ENCODE data around the gene FGD3.
"Not testable (repeated sequence)": the region's sequence is repeated elsewhere in the genome, so short reads cannot be mapped to it uniquely, and the experiment has no call there.

The FGD3 gene

DNA sequence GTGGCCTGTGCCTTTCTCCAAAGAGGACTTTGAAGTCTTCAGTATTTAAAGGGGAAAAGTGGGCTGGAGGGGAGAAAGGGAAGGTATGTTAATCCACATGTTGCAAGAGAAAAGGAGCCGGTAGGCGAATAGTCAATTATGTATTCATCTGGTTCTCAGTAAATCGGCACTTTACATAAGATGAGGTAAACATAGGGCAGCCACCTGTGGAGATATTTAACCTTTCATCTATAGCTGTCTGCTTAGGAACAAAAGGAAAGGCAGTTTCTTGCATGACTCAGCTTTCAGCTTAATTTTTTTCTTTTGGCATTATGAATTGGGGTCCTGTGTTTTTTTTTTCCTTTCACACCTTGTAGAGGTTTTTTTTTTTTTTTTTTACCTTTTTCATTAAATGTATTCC, 42.2 kb downstream of the FGD3 start:
- H3K27me3 ChIP-seq (ENCODE audit: insufficient read depth, low read length), result no peaks in the 10 kb centered on the region
- no peak overlapping the region for H2AFZ ChIP-seq (ENCODE audit: low read depth, low read length)
- H3K36me3 ChIP-seq (ENCODE audit: insufficient read depth, low read length), result no peaks in the 10 kb centered on the region
- H3K4me1 ChIP-seq (ENCODE audit: insufficient read depth, low read length), result peaks cover 3% of the 10 kb centered on the region
- peaks cover 5% of the 10 kb centered on the region for H3K9me3 ChIP-seq (ENCODE audit: low read length)
- no peak overlapping the region for H3K4me3 ChIP-seq (ENCODE audit: low read length)

DNA sequence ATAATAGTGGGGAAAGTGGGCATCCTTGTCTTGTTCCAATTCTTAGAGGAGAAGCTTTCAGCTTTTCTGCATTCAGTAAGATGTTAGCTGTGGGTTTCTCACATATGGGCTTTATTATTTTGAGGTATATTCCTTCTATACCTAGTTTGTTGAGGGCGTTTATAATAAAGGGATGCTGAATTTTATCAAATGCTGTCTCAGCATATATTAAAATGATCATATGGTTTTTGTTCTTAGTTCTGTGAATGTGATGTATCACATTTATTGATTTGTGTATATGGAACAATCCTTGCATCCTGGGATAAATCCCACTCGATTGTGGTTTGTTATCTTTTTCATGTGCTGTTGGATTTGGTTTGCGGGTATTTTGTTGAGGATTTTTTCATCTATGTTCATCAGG, 43.1 kb downstream of the FGD3 start:
- peaks cover 3% of the 10 kb centered on the region for H3K4me1 ChIP-seq (ENCODE audit: insufficient read depth, low read length)
- no peak overlapping the region for H3K4me3 ChIP-seq (ENCODE audit: low read length)
- H3K27me3 ChIP-seq (ENCODE audit: insufficient read depth, low read length), result no peaks in the 10 kb centered on the region
- no peak overlapping the region for H2AFZ ChIP-seq (ENCODE audit: low read depth, low read length)
- no peaks in the 10 kb centered on the region for H3K9me3 ChIP-seq (ENCODE audit: low read length)
- no peaks in the 10 kb centered on the region for H3K36me3 ChIP-seq (ENCODE audit: insufficient read depth, low read length)

DNA sequence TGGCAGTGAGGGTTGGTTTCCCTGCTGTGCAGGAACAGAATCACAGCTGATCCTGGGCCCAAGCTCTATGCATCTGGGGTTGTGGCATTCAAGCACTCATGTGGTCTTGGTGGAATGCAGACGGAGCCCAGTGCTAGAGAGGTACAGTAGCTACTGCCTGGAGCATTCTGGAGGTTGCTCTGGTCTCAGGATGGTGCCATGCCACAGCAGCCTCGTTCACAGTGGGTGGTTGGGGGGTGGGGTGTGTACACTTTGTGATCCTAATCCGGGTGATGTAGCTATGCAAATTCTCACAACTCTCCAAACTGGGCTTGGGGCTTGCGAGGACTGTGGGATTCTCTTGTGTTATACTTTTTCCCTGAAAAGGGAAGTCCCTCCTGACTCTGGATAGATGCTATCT, 45.2 kb downstream of the FGD3 start:
- Histone ChIP-seq H3K4me3 (ENCODE audit: low read length) (no peak overlapping the region), H3K4me1 (ENCODE audit: insufficient read depth, low read length) (peaks cover 3% of the 10 kb centered on the region), H3K36me3 (ENCODE audit: insufficient read depth, low read length) (no peaks in the 10 kb centered on the region), H3K9me3 (ENCODE audit: low read length) (no peaks in the 10 kb centered on the region), H2AFZ (ENCODE audit: low read depth, low read length) (no peak overlapping the region), H3K27me3 (ENCODE audit: insufficient read depth, low read length) (no peaks in the 10 kb centered on the region)

GRCh38 chr9:92998871-92999270, 51.5 kb downstream of the FGD3 start:
- not testable (repeated sequence) for H3K36me3 ChIP-seq (ENCODE audit: insufficient read depth, low read length); H3K27me3 ChIP-seq (ENCODE audit: insufficient read depth, low read length); H3K4me1 ChIP-seq (ENCODE audit: insufficient read depth, low read length); H3K9me3 ChIP-seq (ENCODE audit: low read length); H3K4me3 ChIP-seq (ENCODE audit: low read length); H2AFZ ChIP-seq (ENCODE audit: low read depth, low read length)

DNA sequence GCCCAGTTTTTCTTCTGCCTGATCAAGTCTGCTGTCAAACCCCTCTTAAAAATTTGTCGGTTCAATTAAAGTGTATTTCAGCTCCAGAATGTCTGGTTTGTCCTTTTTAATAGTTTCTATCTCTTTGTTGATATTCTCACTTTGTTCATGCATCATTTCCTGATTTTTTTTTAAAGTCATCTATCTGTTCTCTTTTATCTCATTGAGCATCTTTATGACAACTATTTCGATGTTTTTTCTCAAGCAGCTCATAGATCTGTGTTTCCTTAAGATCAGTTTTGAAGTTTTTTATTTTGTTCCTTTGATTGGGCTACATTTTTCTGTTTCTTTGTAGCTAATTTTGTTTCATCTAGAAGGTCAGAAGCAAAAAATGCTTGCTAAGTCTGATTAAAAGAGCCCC, 53.7 kb downstream of the FGD3 start:
- H2AFZ ChIP-seq (ENCODE audit: low read depth, low read length), result no peak overlapping the region
- H3K27me3 ChIP-seq (ENCODE audit: insufficient read depth, low read length), result no peaks in the 10 kb centered on the region
- H3K4me1 ChIP-seq (ENCODE audit: insufficient read depth, low read length), result no peaks in the 10 kb centered on the region
- H3K9me3 ChIP-seq (ENCODE audit: low read length), result no peaks in the 10 kb centered on the region
- no peaks in the 10 kb centered on the region for H3K36me3 ChIP-seq (ENCODE audit: insufficient read depth, low read length)
- H3K4me3 ChIP-seq (ENCODE audit: low read length), result no peak overlapping the region

- no peaks in the 10 kb centered on the region for H3K9me3 ChIP-seq (ENCODE audit: low read length)
- no peaks in the 10 kb centered on the region for H3K4me1 ChIP-seq (ENCODE audit: insufficient read depth, low read length)
- H3K36me3 ChIP-seq (ENCODE audit: insufficient read depth, low read length), result no peaks in the 10 kb centered on the region
- no peak overlapping the region for H2AFZ ChIP-seq (ENCODE audit: low read depth, low read length)
- H3K27me3 ChIP-seq (ENCODE audit: insufficient read depth, low read length), result no peaks in the 10 kb centered on the region
- H3K4me3 ChIP-seq (ENCODE audit: low read length), result no peak overlapping the region
Measured at GRCh38 chr9:93002700-93003099, 55.4 kb downstream of the FGD3 start.

DNA sequence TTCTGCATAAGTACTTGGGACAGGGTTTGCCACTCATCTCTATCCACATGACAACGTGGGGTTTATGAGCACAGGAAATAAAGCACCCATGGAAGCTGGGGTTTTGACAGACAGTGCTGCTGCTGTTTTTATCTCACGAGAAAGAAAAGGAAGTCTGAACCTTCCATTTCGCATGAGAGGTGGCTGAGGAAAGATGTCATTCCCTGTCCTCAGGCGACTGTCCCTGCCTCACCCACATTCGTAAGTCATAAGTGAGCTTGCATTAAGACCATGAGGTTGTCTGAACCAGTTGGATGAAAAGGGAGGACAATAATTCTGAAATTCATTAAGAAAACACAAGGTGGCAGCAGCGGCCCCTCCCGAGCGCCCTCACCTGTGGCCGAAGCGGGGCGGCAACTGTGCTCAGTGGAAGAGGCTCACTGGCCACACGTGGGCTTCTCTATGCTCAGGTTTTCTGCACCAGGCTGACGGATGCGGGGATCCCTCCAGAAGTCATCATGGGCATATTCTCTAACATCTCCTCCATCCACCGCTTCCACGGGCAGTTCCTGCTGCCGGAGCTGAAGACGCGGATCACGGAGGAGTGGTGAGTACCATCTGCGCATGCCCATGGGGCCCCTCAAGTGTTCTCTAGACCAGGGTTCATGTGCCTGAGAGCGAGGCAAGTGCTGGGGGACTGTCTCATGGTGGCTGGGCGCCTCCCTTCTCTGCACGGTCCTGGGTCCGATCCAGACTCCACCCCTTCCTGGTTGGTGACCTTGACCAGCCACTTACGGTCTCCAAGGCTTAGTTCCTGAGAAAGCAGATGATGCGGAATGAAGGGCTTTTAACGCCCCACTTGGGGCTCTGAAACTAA, 56.5 kb downstream of the FGD3 start:
- Histone ChIP-seq H3K9me3 (ENCODE audit: low read length) (no peaks in the 10 kb centered on the region), H3K4me1 (ENCODE audit: insufficient read depth, low read length) (no peaks in the 10 kb centered on the region), H3K27me3 (ENCODE audit: insufficient read depth, low read length) (no peaks in the 10 kb centered on the region), H2AFZ (ENCODE audit: low read depth, low read length) (no peak overlapping the region), H3K4me3 (ENCODE audit: low read length) (no peak overlapping the region), H3K36me3 (ENCODE audit: insufficient read depth, low read length) (no peaks in the 10 kb centered on the region)

GRCh38 chr9:93004561-93004960, 57.2 kb downstream of the FGD3 start:
- no peaks in the 10 kb centered on the region for H3K4me1 ChIP-seq (ENCODE audit: insufficient read depth, low read length)
- no peaks in the 10 kb centered on the region for H3K36me3 ChIP-seq (ENCODE audit: insufficient read depth, low read length)
- no peaks in the 10 kb centered on the region for H3K27me3 ChIP-seq (ENCODE audit: insufficient read depth, low read length)
- no peak overlapping the region for H3K4me3 ChIP-seq (ENCODE audit: low read length)
- H2AFZ ChIP-seq (ENCODE audit: low read depth, low read length), result no peak overlapping the region
- H3K9me3 ChIP-seq (ENCODE audit: low read length), result no peaks in the 10 kb centered on the region

DNA sequence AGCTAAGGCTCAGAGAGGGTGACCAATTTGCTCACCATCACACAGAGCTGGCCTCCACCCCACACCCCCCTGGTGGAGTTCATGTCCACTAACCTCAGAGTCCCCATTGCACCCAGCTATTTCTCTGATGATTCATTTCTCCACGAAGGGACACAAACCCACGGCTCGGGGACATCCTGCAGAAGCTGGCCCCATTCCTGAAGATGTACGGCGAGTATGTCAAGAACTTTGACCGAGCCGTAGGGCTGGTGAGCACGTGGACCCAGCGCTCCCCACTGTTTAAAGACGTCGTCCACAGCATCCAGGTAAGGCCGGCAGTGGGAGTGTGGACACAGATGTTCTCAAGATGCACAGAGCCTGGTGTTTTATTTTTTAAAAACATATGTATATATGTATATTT, 58.6 kb downstream of the FGD3 start:
- H3K4me1 ChIP-seq (ENCODE audit: insufficient read depth, low read length), result no peaks in the 10 kb centered on the region
- no peak overlapping the region for H2AFZ ChIP-seq (ENCODE audit: low read depth, low read length)
- no peaks in the 10 kb centered on the region for H3K36me3 ChIP-seq (ENCODE audit: insufficient read depth, low read length)
- no peaks in the 10 kb centered on the region for H3K9me3 ChIP-seq (ENCODE audit: low read length)
- H3K4me3 ChIP-seq (ENCODE audit: low read length), result no peak overlapping the region
- H3K27me3 ChIP-seq (ENCODE audit: insufficient read depth, low read length), result no peaks in the 10 kb centered on the region

GRCh38 chr9:93007529-93008058, 60.3 kb downstream of the FGD3 start:
- no peaks in the 10 kb centered on the region for H3K4me1 ChIP-seq (ENCODE audit: insufficient read depth, low read length)
- no peaks in the 10 kb centered on the region for H3K36me3 ChIP-seq (ENCODE audit: insufficient read depth, low read length)
- no peaks in the 10 kb centered on the region for H3K9me3 ChIP-seq (ENCODE audit: low read length)
- H3K4me3 ChIP-seq (ENCODE audit: low read length), result no peak overlapping the region
- no peaks in the 10 kb centered on the region for H3K27me3 ChIP-seq (ENCODE audit: insufficient read depth, low read length)
- no peak overlapping the region for H2AFZ ChIP-seq (ENCODE audit: low read depth, low read length)

DNA sequence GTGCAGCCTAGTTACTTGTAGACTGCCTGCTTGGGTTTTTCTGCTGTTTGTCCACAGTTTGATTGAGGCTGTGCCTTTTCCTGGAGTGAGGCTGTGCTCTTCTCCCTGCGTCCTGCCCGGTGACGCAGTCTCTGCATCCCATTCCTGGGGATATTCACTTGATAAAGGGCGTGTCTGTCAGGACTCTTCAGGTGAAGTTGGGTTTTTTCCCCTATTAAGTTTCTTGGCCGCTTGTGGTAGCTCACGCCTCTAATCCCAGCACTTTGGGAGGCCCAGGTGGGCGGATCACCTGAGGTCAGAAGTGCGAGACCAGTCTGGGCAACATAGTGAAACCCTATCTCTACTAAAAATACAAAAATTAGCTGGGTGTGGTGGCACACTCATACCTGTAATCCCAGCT, 61.1 kb downstream of the FGD3 start:
- Histone ChIP-seq H3K36me3 (ENCODE audit: insufficient read depth, low read length) (no peaks in the 10 kb centered on the region), H3K27me3 (ENCODE audit: insufficient read depth, low read length) (no peaks in the 10 kb centered on the region), H3K4me1 (ENCODE audit: insufficient read depth, low read length) (no peaks in the 10 kb centered on the region), H3K9me3 (ENCODE audit: low read length) (no peaks in the 10 kb centered on the region), H3K4me3 (ENCODE audit: low read length) (no peak overlapping the region), H2AFZ (ENCODE audit: low read depth, low read length) (no peak overlapping the region)

DNA sequence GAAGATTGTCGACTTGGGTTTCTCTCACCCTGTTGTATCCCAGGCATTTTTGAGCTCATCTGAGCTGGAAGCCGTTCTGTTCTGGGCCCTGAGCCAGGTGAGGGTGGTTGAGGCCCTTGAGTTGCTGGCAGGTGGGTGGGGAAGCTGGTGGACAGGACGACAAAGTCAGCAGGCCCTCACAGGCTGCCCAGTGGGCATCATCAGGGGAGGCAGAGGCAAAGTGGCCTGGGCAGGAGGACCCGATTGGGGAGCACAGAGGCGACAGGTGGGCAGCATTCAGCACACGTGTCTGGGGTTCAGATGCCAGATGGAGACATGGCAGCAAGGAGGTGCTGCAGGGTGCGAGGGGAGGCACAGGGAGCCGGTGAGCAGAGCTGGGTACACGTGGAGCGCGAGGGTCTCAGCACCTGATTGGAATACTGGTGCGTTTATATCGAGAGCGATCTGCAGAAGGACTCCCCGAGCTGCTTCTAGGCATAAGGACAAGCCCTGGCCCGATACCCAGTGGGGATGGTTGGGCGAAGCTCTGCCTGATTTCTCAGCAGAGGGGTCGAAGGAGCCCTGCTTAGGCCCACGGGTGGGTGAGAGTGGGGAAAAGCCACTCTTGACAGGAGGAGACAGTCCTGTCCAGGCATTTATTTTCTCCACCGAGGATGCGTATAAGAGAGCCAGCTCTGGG, 62.2 kb downstream of the FGD3 start:
- Histone ChIP-seq H3K4me1 (ENCODE audit: insufficient read depth, low read length) (no peaks in the 10 kb centered on the region), H3K36me3 (ENCODE audit: insufficient read depth, low read length) (no peaks in the 10 kb centered on the region), H3K4me3 (ENCODE audit: low read length) (no peak overlapping the region), H3K9me3 (ENCODE audit: low read length) (no peaks in the 10 kb centered on the region), H3K27me3 (ENCODE audit: insufficient read depth, low read length) (no peaks in the 10 kb centered on the region), H2AFZ (ENCODE audit: low read depth, low read length) (no peak overlapping the region)

GRCh38 chr9:93010056-93010455, 62.7 kb downstream of the FGD3 start:
- Histone ChIP-seq H3K27me3 (ENCODE audit: insufficient read depth, low read length) (no peaks in the 10 kb centered on the region), H2AFZ (ENCODE audit: low read depth, low read length) (no peak overlapping the region), H3K36me3 (ENCODE audit: insufficient read depth, low read length) (no peaks in the 10 kb centered on the region), H3K4me3 (ENCODE audit: low read length) (no peak overlapping the region), H3K4me1 (ENCODE audit: insufficient read depth, low read length) (no peaks in the 10 kb centered on the region), H3K9me3 (ENCODE audit: low read length) (no peaks in the 10 kb centered on the region)
